ENCODE data around the gene CSDE1.

CSDE1 gene

DNA sequence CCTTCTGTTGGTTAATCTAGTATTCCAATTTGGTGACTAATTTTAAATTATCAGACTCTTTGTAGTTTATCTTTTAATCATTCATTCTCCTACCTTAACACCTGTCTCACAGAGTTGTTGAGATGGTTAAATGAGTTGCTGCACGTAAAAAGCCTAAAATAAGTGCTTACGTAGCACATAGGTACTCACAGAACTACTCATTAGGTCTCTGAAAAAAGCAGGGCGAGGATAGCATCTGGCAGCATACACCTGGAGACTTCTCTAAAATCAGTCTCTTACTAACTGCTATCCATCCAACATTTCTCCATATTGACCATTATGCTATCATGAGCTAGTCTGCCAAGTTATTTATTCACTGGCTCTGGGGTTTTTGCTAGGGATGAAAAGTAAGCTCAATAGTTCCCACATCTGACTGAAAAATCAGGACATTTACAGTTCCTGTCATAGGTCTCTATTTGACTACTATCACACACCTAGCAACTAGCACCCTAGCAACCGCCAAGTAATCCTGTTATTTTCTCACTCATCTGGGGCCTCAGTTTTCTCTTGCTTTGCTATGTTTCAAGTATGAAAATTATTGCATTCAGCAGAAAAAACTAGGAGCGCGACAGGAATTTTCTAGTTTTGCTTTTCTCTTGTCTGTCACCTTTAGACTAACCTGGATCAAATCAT, 11.2 kb downstream of the CSDE1 start:
- no peak for DNase-seq

GRCh38 chr1:114745291-114745690, 12.5 kb downstream of the CSDE1 start:
- no peak for DNase-seq

GRCh38 chr1:114741963-114742746, 15.6 kb downstream of the CSDE1 start:
- no peak for DNase-seq

- no peak for DNase-seq
Observed at GRCh38 chr1:114740331-114740730, 17.5 kb downstream of the CSDE1 start.

DNA sequence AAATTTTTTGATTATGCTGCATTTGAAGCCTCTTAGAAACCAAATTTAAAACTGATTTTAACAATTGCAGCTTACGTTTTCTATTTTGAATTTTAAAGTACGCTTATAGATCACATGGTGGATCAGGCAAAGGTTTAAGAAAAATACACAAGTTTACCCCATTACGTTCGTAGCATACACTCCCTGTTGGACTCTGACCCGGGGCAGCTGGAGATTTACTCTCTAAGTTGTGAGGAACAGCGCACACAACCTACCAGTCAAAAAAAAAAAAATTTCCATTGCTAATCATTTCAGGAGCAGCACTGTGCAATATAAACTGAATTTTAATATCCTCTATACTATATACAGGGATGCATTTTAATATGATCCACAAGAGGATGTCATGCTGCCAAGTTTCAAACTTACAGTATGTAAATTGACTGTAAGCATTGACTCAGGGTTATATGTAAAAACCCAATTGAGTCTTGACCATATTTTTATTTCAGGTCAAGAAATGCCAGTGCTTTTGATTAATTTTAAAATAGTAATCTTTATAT, 20.4 kb downstream of the CSDE1 start:
- no peak for DNase-seq

- no peak for DNase-seq
Observed at GRCh38 chr1:114735479-114735878, 22.3 kb downstream of the CSDE1 start.

DNA sequence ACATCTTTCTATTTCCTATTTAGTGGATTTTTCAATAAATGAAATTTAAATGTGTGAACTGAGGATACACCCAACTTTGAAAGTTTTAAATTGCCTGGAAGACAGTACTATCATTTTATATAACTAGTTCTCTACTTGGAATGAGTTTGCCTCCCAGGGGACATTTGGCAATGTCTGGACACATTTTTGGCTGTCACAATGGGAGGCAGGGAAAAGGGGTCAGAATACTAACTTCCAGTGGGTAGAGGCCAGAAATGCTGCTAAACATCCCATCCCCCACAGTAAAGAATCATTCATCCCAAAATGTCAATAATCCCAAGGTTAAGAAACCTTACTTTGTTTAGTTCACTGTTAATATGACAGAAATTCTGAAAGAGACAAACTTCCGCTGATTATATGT, 28.0 kb downstream of the CSDE1 start:
- no peak for DNase-seq

- DNase-seq: no peak
Observed at GRCh38 chr1:114728553-114728952, 29.2 kb downstream of the CSDE1 start.

DNA sequence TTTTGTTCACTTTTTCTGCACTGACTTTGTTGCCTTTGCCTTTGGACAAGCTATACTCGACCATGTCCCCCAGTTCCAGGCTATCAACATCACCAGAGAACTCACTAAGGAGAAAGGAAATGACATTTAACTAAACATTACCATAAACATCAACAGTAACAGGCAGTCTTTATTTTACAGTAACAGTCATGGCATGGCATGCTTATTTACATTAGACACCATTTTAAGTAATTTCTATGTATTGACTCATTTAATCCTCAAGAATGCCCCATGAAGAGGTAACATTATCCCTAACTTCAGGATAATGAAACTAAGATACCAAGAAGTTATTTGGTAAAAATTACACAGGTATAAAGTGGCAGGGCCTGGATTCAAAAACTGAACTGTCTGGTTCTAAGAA, 32.6 kb downstream of the CSDE1 start:
- no peak for DNase-seq

DNA sequence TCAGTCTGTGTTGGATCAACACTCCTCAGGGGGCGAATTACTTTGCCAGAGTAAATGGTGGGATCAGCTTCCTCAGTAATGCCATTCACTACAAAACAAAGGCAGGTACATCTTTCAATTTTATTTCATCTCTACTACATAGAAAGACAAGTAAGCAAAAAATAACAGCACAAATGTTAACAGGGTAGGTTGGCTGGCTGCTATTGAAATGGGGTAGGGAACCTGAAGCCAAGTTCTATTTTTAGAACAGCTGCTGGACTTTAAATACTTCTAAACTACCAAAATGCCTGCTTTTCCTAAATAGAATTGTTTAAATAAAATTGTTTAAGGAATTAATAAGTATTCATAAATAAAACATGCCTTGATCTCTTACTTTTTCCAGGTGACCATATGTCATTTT, 33.9 kb downstream of the CSDE1 start:
- DNase-seq: no peak

- DNase-seq: no peak
Observed at GRCh38 chr1:114723457-114723856, 34.3 kb downstream of the CSDE1 start.

GRCh38 chr1:114720492-114720891, 37.3 kb downstream of the CSDE1 start:
- no peak for DNase-seq

- no peak for DNase-seq
Observed at GRCh38 chr1:114719424-114719787, 38.4 kb downstream of the CSDE1 start.

- no peak for DNase-seq
Observed at GRCh38 chr1:114718661-114719423, 38.9 kb downstream of the CSDE1 start.

DNA sequence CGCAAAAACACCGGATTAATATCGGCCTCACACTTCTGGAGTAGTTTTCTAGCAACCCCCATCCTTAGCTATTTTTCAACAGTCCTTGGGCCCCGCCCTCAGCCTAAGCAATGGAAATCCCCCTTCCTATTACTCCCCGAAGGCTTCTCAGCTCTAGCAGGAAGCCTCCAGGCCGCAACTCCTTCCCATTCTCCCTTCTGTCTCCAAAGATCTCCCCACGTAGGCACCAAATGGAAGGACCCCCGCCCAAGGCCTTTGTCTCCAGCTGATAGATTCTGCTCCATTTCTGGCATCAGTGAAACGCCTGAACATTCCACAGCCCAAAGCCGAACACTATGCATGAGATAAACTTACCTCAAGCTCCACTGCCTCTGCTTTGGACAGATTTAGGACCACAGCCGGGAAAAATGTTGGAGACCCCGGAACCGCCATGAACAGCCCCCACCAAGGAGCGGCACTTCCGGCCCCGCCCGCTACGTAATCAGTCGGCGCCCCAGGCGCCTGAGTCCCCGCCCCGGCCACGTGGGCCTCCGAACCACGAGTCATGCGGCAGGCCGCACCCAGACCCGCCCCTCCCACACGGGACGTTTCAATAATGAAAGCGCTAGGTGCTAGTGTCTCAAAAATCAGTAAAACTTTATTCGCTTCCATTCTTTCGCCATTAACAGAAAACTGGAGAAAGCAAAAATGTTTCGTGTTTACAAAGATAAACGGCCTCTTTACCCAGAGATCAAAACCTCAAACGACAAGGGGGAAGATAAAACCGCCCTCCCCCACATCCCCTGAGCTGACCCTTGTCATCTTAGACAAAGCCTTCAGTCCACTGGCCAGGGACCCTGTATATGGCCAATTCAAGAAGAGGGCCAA, 41.2 kb downstream of the CSDE1 start, which contains the start of gene NRAS:
TSS of gene NRAS (minus strand) at position 468 of the 867 bp plus-strand sequence. CDS start 611 bp downstream, outside the sequence.
- DNase-seq: peak; percentile 94

GRCh38 chr1:114715952-114716303, 41.9 kb downstream of the CSDE1 start:
- no peak for DNase-seq

- DNase-seq: no peak
Observed at GRCh38 chr1:114712977-114713376, 44.8 kb downstream of the CSDE1 start.

DNA sequence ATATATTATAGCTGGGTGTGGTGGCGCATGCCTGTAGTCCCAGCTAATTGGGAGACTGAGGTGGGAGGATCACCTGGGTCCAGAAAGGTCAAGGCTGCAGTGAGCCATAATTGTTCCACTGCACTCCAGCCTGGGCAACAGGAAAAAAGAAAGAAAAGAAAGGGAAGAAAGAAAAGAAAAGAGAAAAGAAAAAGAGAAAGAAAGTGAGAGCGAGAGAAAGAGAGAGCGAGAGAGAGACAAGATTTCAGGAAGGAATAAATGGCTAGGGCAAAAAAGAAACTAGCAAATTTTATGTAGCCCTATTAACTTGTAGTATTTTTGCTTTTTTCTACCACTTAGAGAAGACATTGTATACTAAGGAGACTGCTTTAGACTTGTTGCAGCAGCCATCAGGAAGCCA, 47.4 kb downstream of the CSDE1 start:
- no peak for DNase-seq

DNA sequence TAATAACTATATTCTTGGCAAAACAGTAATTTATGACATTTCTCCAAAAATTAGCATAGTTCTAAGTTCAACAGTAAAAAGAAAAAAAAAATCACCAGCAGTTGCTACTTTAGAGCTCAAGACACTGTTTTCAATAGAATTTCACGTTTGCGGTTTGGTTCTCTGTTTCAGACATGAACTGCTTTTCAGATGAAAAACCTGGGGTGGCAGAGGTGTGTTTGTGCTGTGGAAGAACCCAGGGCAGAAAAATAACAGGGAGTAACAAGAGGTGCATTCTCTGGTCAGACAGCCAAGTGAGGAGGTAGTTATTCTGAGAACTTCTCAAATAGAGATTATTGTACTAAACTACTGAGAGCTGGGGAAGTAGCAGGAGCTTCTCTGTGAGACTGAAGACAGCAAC, 50.2 kb downstream of the CSDE1 start:
- no peak for DNase-seq

- no peak for DNase-seq
Observed at GRCh38 chr1:114703242-114703641, 54.5 kb downstream of the CSDE1 start.

GRCh38 chr1:114702737-114703136, 55.0 kb downstream of the CSDE1 start:
- DNase-seq: no peak

GRCh38 chr1:114701931-114702330, 55.9 kb downstream of the CSDE1 start:
- no peak for DNase-seq

Data from CD4-positive, alpha-beta T cell treated with Interleukin-15 for 1 hour (primary cell).